NCI-H510A (cell line): ENCODE data around the gene SERPINA3.

Experiments used
- DNase-seq: peaks from one replicate; lab custom pipeline; 2025; lab: John Stamatoyannopoulos, UW

SERPINA3 gene

GRCh38 chr14:94613720-94614644 is 1.8 kb downstream of the SERPINA3 start:
- no peak for DNase-seq

- DNase-seq, result no peak
Measured at GRCh38 chr14:94614802-94615201, 2.6 kb downstream of the SERPINA3 start.

GRCh38 chr14:94615254-94615653 is 3.1 kb downstream of the SERPINA3 start:
- DNase-seq, result no peak

GRCh38 chr14:94615823-94616570 is 3.8 kb downstream of the SERPINA3 start:
- DNase-seq, result no peak

- no peak for DNase-seq
Measured at GRCh38 chr14:94617366-94617941, 5.3 kb downstream of the SERPINA3 start.

- DNase-seq, result no peak
Measured at GRCh38 chr14:94617988-94618822, 6.0 kb downstream of the SERPINA3 start.

- DNase-seq, result no peak
Measured at GRCh38 chr14:94619297-94619696, 7.1 kb downstream of the SERPINA3 start.

GRCh38 chr14:94620597-94620996 is 8.4 kb downstream of the SERPINA3 start:
- no peak for DNase-seq

GRCh38 chr14:94621358-94622134 is 9.4 kb downstream of the SERPINA3 start:
- no peak for DNase-seq

GRCh38 chr14:94622653-94623421 is 10.6 kb downstream of the SERPINA3 start:
- no peak for DNase-seq

GRCh38 chr14:94623422-94623809 is 11.2 kb downstream of the SERPINA3 start:
- no peak for DNase-seq

GRCh38 chr14:94623856-94624499 is 11.8 kb downstream of the SERPINA3 start:
- no peak for DNase-seq

GRCh38 chr14:94624537-94625352 is 12.6 kb downstream of the SERPINA3 start:
- no peak for DNase-seq

- no peak for DNase-seq
Measured at GRCh38 chr14:94625353-94625635, 13.1 kb downstream of the SERPINA3 start.

GRCh38 chr14:94628578-94628977 is 16.4 kb downstream of the SERPINA3 start:
- DNase-seq, result no peak

GRCh38 chr14:94630396-94630795 is 18.2 kb downstream of the SERPINA3 start:
- DNase-seq, result no peak

- no peak for DNase-seq
Measured at GRCh38 chr14:94631050-94631449, 18.9 kb downstream of the SERPINA3 start.

GRCh38 chr14:94631536-94632304 is 19.5 kb downstream of the SERPINA3 start:
- no peak for DNase-seq

GRCh38 chr14:94632305-94632590 is 20.1 kb downstream of the SERPINA3 start:
- DNase-seq, result no peak
